ENCODE results near the gene CD82. TPM values are rescaled to one million over a fixed set of nuclear protein-coding genes. Genes with fewer than 3 reads are reported as not detected.

Gene CD82
- polyA plus RNA-seq, 1 donor from 2014 or later: 0.84 TPM

DNA sequence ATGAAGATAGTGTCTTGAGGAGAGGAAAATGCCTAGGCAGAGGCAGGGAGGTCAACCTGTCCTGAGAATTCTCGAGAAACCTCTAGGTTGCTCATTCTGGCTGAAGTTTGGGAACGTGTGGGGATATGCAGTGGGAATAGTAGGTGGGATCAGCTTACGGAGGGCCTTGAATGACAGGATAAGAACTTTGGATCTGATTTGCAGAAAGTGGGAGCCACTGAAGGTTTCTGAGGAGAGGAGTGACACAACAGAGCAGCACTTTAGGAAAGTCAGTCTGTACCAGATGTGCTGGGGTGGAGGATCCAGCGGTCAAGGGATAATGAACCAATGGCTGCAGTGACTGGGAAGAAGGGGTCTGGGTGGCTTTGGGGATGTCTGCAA, 2.4 kb downstream of the CD82 start:
- Histone ChIP-seq H3K9me2 (ENCODE audit: insufficient read depth, low read length) (no peaks in the 10 kb centered on the region), H2AFZ (ENCODE audit: low read depth, low read length) (no peak overlapping the region), H3K27ac (ENCODE audit: low read length) (no peak overlapping the region), H3K36me3 (ENCODE audit: insufficient read depth, low read length) (no peaks in the 10 kb centered on the region), H3K9me3 (ENCODE audit: low read length) (no peaks in the 10 kb centered on the region), H3K4me3 (ENCODE audit: low read length) (no peak overlapping the region), H3K9ac (ENCODE audit: low read length) (no peak overlapping the region), H3K79me2 (replicated peaks; ENCODE audit: insufficient read depth, low read length) (peaks cover 24% of the 10 kb centered on the region), H3K27me3 (ENCODE audit: insufficient read depth, low read depth, low read length) (no peaks in the 10 kb centered on the region), H4K20me1 (ENCODE audit: insufficient read depth) (no peaks in the 10 kb centered on the region), H3F3A (ENCODE audit: insufficient read depth, low read length, poor library complexity, severe bottlenecking) (no peaks in the 10 kb centered on the region), H3K4me2 (ENCODE audit: low read length) (no peak overlapping the region)
- TF ChIP-seq TAF1 (IDR thresholded peaks at IDR 0.05; ENCODE audit: low read depth) (no peak), RAD21 (conservative IDR thresholded peaks at IDR 0.05) (no peak), EP300 (conservative IDR thresholded peaks at IDR 0.05; ENCODE audit: poor library complexity, severe bottlenecking) (no peak), MXI1 (conservative IDR thresholded peaks at IDR 0.05; ENCODE audit: poor library complexity, severe bottlenecking) (no peak), EZH2 (IDR thresholded peaks at IDR 0.05; ENCODE audit: borderline replicate concordance, insufficient read depth, low read length, poor library complexity, severe bottlenecking) (no peak), SMC3 (conservative IDR thresholded peaks at IDR 0.05; ENCODE audit: poor library complexity) (no peak)

DNA sequence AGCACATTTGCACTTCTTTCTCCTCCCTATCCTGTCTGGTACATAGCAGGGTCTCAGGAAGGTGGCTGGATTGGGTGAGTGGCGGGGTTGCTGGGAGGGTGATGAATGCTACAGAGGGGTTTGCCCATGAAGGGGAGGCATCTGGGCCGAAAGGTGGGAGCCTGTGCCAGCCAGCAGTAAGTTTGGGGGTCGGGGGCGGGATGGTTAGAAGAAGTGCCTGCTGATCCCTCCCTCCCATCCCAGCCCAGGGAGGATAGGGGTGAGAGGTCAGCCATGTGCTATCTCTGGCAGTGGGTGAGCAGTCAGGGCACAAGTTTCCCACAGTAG, 2.8 kb downstream of the CD82 start:
- no peaks in the 10 kb centered on the region for H3K27me3 ChIP-seq (ENCODE audit: insufficient read depth, low read depth, low read length)
- H3F3A ChIP-seq (ENCODE audit: insufficient read depth, low read length, poor library complexity, severe bottlenecking): no peaks in the 10 kb centered on the region
- peaks cover 24% of the 10 kb centered on the region for H3K79me2 ChIP-seq (replicated peaks; ENCODE audit: insufficient read depth, low read length)
- no peaks in the 10 kb centered on the region for H3K9me2 ChIP-seq (ENCODE audit: insufficient read depth, low read length)
- no peak overlapping the region for H2AFZ ChIP-seq (ENCODE audit: low read depth, low read length)
- H3K4me2 ChIP-seq (ENCODE audit: low read length): no peak overlapping the region
- no peaks in the 10 kb centered on the region for H4K20me1 ChIP-seq (ENCODE audit: insufficient read depth)
- no peaks in the 10 kb centered on the region for H3K9me3 ChIP-seq (ENCODE audit: low read length)
- no peak overlapping the region for H3K4me3 ChIP-seq (ENCODE audit: low read length)
- no peaks in the 10 kb centered on the region for H3K36me3 ChIP-seq (ENCODE audit: insufficient read depth, low read length)
- H3K9ac ChIP-seq (ENCODE audit: low read length): no peak overlapping the region
- H3K27ac ChIP-seq (ENCODE audit: low read length): no peak overlapping the region
- TF ChIP-seq POLR2AphosphoS5 (IDR thresholded peaks at IDR 0.05): no peak
- no peak for TF ChIP-seq TAF1 (IDR thresholded peaks at IDR 0.05; ENCODE audit: low read depth)
- no peak for TF ChIP-seq RAD21 (conservative IDR thresholded peaks at IDR 0.05)
- TF ChIP-seq SMC3 (conservative IDR thresholded peaks at IDR 0.05; ENCODE audit: poor library complexity): no peak
- no peak for TF ChIP-seq EZH2 (IDR thresholded peaks at IDR 0.05; ENCODE audit: borderline replicate concordance, insufficient read depth, low read length, poor library complexity, severe bottlenecking)
- no peak for TF ChIP-seq MXI1 (conservative IDR thresholded peaks at IDR 0.05; ENCODE audit: poor library complexity, severe bottlenecking)
- TF ChIP-seq EP300 (conservative IDR thresholded peaks at IDR 0.05; ENCODE audit: poor library complexity, severe bottlenecking): no peak
- TF ChIP-seq, protein P1, sequence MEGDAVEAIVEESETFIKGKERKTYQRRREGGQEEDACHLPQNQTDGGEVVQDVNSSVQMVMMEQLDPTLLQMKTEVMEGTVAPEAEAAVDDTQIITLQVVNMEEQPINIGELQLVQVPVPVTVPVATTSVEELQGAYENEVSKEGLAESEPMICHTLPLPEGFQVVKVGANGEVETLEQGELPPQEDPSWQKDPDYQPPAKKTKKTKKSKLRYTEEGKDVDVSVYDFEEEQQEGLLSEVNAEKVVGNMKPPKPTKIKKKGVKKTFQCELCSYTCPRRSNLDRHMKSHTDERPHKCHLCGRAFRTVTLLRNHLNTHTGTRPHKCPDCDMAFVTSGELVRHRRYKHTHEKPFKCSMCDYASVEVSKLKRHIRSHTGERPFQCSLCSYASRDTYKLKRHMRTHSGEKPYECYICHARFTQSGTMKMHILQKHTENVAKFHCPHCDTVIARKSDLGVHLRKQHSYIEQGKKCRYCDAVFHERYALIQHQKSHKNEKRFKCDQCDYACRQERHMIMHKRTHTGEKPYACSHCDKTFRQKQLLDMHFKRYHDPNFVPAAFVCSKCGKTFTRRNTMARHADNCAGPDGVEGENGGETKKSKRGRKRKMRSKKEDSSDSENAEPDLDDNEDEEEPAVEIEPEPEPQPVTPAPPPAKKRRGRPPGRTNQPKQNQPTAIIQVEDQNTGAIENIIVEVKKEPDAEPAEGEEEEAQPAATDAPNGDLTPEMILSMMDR (IDR thresholded peaks at IDR 0.05; ENCODE audit: poor library complexity, severe bottlenecking): no peak
- TF ChIP-seq, protein P2, sequence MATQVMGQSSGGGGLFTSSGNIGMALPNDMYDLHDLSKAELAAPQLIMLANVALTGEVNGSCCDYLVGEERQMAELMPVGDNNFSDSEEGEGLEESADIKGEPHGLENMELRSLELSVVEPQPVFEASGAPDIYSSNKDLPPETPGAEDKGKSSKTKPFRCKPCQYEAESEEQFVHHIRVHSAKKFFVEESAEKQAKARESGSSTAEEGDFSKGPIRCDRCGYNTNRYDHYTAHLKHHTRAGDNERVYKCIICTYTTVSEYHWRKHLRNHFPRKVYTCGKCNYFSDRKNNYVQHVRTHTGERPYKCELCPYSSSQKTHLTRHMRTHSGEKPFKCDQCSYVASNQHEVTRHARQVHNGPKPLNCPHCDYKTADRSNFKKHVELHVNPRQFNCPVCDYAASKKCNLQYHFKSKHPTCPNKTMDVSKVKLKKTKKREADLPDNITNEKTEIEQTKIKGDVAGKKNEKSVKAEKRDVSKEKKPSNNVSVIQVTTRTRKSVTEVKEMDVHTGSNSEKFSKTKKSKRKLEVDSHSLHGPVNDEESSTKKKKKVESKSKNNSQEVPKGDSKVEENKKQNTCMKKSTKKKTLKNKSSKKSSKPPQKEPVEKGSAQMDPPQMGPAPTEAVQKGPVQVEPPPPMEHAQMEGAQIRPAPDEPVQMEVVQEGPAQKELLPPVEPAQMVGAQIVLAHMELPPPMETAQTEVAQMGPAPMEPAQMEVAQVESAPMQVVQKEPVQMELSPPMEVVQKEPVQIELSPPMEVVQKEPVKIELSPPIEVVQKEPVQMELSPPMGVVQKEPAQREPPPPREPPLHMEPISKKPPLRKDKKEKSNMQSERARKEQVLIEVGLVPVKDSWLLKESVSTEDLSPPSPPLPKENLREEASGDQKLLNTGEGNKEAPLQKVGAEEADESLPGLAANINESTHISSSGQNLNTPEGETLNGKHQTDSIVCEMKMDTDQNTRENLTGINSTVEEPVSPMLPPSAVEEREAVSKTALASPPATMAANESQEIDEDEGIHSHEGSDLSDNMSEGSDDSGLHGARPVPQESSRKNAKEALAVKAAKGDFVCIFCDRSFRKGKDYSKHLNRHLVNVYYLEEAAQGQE (IDR thresholded peaks at IDR 0.05; ENCODE audit: borderline replicate concordance): no peak

Data from neural cell (in vitro differentiated cells).